Measurements from ENCODE around the gene MAPK8.
A peak's percentile ranks its signal among the peaks of the same experiment; 100 is the strongest.

Gene MAPK8

GRCh38 chr10:48364659-48365405 lies 58.4 kb downstream of the MAPK8 start:
- DNase-seq, result peak; percentile 26
- in situ Hi-C loops (cut with MboI; ENCODE audit: low pct_unique_long_range_greater_than_20kb, low sequenced_read_pairs), result no loop called here

GRCh38 chr10:48365668-48366067 lies 59.2 kb downstream of the MAPK8 start:
- DNase-seq, result no peak
- in situ Hi-C loops (cut with MboI; ENCODE audit: low pct_unique_long_range_greater_than_20kb, low sequenced_read_pairs), result no loop called here

- no peak for DNase-seq
- in situ Hi-C loops (cut with MboI; ENCODE audit: low pct_unique_long_range_greater_than_20kb, low sequenced_read_pairs), result no loop called here
Measured at GRCh38 chr10:48366261-48366660, 59.8 kb downstream of the MAPK8 start.

- in situ Hi-C loops (cut with MboI; ENCODE audit: low pct_unique_long_range_greater_than_20kb, low sequenced_read_pairs), result no loop called here
- no peak for DNase-seq
Measured at GRCh38 chr10:48369501-48369900, 63.0 kb downstream of the MAPK8 start.

- no peak for DNase-seq
- in situ Hi-C loops (cut with MboI; ENCODE audit: low pct_unique_long_range_greater_than_20kb, low sequenced_read_pairs), result no loop called here
Measured at GRCh38 chr10:48377751-48378530, 71.5 kb downstream of the MAPK8 start.

- in situ Hi-C loops (cut with MboI; ENCODE audit: low pct_unique_long_range_greater_than_20kb, low sequenced_read_pairs), result no loop called here
- no peak for DNase-seq
Measured at GRCh38 chr10:48378675-48379074, 72.2 kb downstream of the MAPK8 start.

- DNase-seq, result no peak
- in situ Hi-C loops (cut with MboI; ENCODE audit: low pct_unique_long_range_greater_than_20kb, low sequenced_read_pairs), result no loop called here
Measured at GRCh38 chr10:48381971-48382370, 75.5 kb downstream of the MAPK8 start.

- no peak for DNase-seq
- in situ Hi-C loops (cut with MboI; ENCODE audit: low pct_unique_long_range_greater_than_20kb, low sequenced_read_pairs), result no loop called here
Measured at GRCh38 chr10:48382982-48383381, 76.5 kb downstream of the MAPK8 start.

GRCh38 chr10:48383393-48383792 lies 76.9 kb downstream of the MAPK8 start:
- DNase-seq, result no peak
- in situ Hi-C loops (cut with MboI; ENCODE audit: low pct_unique_long_range_greater_than_20kb, low sequenced_read_pairs), result no loop called here

GRCh38 chr10:48384699-48384982 lies 78.2 kb downstream of the MAPK8 start:
- in situ Hi-C loops (cut with MboI; ENCODE audit: low pct_unique_long_range_greater_than_20kb, low sequenced_read_pairs), result no loop called here
- DNase-seq, result no peak

- DNase-seq, result no peak
- in situ Hi-C loops (cut with MboI; ENCODE audit: low pct_unique_long_range_greater_than_20kb, low sequenced_read_pairs), result no loop called here
Measured at GRCh38 chr10:48389272-48389671, 82.8 kb downstream of the MAPK8 start.

GRCh38 chr10:48389846-48390557 lies 83.5 kb downstream of the MAPK8 start:
- no peak for DNase-seq
- in situ Hi-C loops (cut with MboI; ENCODE audit: low pct_unique_long_range_greater_than_20kb, low sequenced_read_pairs), result no loop called here

GRCh38 chr10:48390558-48390871 lies 84.0 kb downstream of the MAPK8 start:
- DNase-seq, result no peak
- in situ Hi-C loops (cut with MboI; ENCODE audit: low pct_unique_long_range_greater_than_20kb, low sequenced_read_pairs), result no loop called here

- peak; percentile 14 for DNase-seq
Measured at GRCh38 chr10:48390933-48391845, 84.7 kb downstream of the MAPK8 start.

GRCh38 chr10:48391994-48392393 lies 85.5 kb downstream of the MAPK8 start:
- no peak for DNase-seq
- in situ Hi-C loops (cut with MboI; ENCODE audit: low pct_unique_long_range_greater_than_20kb, low sequenced_read_pairs), result no loop called here

More at GRCh38 chr10:48390933-48391845, 84.7 kb downstream of the MAPK8 start:
- in situ Hi-C loops (cut with MboI; ENCODE audit: low pct_unique_long_range_greater_than_20kb, low sequenced_read_pairs), result no loop called here

GRCh38 chr10:48398261-48398660 lies 91.8 kb downstream of the MAPK8 start:
- in situ Hi-C loops (cut with MboI; ENCODE audit: low pct_unique_long_range_greater_than_20kb, low sequenced_read_pairs), result no loop called here
- DNase-seq, result no peak

GRCh38 chr10:48399056-48399541 lies 92.6 kb downstream of the MAPK8 start:
- DNase-seq, result no peak
- in situ Hi-C loops (cut with MboI; ENCODE audit: low pct_unique_long_range_greater_than_20kb, low sequenced_read_pairs), result no loop called here

GRCh38 chr10:48399551-48399950 lies 93.1 kb downstream of the MAPK8 start:
- DNase-seq, result no peak
- in situ Hi-C loops (cut with MboI; ENCODE audit: low pct_unique_long_range_greater_than_20kb, low sequenced_read_pairs), result no loop called here

GRCh38 chr10:48400129-48400849 lies 93.8 kb downstream of the MAPK8 start:
- in situ Hi-C loops (cut with MboI; ENCODE audit: low pct_unique_long_range_greater_than_20kb, low sequenced_read_pairs), result no loop called here
- no peak for DNase-seq
